GM21526 (cell line): Measurements from ENCODE around the gene SLC25A17.
"Not testable (repeated sequence)": the region's sequence is repeated elsewhere in the genome, so short reads cannot be mapped to it uniquely, and the experiment has no call there.

Source experiments
- ATAC-seq: cut with Tn5 transposase; IDR thresholded peaks from one replicate; pipeline ENCODE4 v1.9.1; 2021; ENCODE audit warnings: moderate library complexity; ENCODE audit not compliant: unreplicated experiment, low FRiP score

Gene SLC25A17

DNA sequence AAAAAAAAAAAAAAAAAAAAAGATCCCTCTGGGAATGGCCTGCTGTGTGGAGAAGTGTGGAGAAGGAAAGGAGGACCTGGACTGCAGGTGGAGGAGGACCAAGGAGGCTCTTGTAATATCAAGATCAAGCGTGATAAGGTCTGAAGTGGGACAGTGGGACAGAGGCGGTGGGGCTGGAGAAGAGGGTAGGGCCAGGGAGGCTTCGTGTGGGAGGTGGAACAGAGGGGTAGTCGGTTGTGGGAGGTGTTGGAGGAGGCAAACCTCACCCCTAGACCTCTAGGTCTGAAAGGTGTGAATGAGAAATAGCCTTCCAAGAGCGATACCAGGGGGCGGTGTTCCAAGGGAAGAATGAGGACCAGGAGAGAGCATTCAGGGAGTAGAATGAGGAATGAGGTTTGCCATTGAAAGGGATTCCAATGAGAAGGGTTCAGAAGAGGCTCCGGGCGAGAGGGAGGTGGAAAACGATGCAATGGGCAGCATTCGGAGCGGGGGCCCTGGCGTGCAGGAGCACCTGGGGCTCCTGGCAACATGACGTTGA, 95.7 kb downstream of the SLC25A17 start:
- ATAC-seq, result no peak

DNA sequence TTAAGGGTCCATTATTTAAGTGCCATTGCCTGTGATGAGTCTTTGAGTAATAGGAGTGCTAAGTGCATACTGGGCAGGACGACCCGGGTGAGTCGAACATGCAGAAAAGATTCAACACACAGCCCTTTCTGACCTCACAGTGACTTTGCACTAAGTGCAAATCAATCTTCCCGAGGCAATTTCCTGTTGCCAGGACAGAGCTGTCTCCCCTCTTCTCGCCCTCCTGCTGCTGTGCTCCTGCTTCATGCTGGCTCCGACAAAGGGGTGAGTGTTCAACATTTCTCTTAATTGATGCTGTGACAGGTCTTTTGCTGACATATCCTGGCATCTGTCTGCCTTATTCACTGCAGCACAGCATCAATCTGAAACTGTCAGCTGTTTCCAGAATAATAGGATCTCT, 97.9 kb downstream of the SLC25A17 start:
- ATAC-seq, result no peak

DNA sequence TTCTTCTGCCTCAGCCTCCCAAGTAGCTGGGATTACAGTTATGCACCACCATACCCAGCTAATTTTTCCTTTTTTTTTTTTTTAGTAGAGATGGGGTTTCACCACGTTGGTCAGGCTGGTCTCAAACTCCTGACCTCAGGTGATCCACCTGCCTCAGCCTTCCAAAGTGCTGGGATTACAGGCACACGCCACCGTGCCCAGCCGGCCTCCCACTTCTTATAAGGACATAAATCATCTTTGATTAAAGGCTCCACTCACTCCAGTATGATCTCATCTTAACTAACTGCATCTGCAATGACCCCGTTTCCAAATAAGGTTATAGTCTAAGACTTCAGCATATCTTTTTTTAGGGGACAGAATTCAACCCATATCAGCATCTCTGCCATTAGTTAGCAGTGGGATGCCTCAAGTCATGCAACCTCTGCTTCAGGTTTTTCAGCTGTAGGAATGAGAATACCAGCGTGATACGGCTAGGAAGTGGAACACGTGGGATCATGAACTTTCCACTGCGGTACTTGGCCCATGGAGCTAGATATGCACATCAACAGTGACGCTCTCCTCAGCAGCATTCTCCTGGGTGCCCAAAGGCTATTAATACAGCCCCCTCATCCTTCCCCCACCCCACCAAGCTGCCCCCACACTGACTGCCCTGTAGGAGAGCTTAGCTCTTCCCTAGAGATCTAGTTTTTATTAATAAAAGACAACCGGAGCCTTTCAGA, 98.4 kb downstream of the SLC25A17 start:
- ATAC-seq, result no peak

DNA sequence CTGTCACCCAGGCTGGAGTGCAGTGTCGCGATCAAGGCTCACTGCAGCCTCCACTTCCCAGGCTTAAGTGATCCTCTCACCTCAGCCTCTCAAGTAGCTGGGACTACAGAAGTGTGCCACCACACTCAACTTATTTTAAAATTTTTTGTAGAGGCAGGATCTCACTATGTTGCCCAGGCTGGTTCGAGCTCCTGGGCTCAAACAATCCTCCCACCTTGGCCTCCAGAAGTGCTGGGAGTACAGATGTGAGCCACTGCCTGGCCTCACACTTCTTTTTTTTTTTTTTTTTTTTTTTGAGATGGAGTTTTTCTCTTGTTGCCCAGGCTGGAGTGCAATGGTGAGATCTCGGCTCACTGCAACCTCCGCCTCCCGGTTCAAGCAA, 99.0 kb downstream of the SLC25A17 start:
- ATAC-seq, result not testable (repeated sequence)
